Articular chondrocyte of knee joint (primary cell): ENCODE results near the gene MED1. TPM values are rescaled to one million over a fixed set of nuclear protein-coding genes. Genes with fewer than 3 reads are reported as not detected.

Source experiments
- total RNA-seq: library from RNA; depleted of rRNA; stranded (reverse); fragments of >200 nt; gene quantifications from 2 replicates; pipeline ENCODE4 v1.2.3, GENCODE V29; 2012

The MED1 gene
- 26.9 and 28.9 TPM in 2 replicates for total RNA-seq

GRCh38 chr17:39450847-39451581 lies at the start of gene MED1:
TSS of gene MED1 (minus strand) at chr17:39451263. CDS start at chr17:39451062, 201 bp downstream.

GRCh38 chr17:39461113-39461925 lies 10.3 kb upstream of the MED1 start, which contains the start of gene CDK12:
TSS of gene CDK12 (plus strand) at chr17:39461486. CDS start at chr17:39462072, 586 bp downstream.

GRCh38 chr17:39401412-39402243 lies 49.4 kb downstream of the MED1 start, which contains the start of gene FBXL20:
TSS of gene FBXL20 (minus strand) at chr17:39401626. CDS start at chr17:39401402, 224 bp downstream.

Other genes with a start within 250 kb of the MED1 start
- gene STAC2, start 225.3 kb downstream of the MED1 start, total RNA-seq = 0.32 and 1.0 TPM in 2 replicates
- 21.7 and 22.7 TPM in 2 replicates for gene FBXL20, start 49.6 kb downstream of the MED1 start, total RNA-seq
- gene CDK12, start 10.2 kb upstream of the MED1 start, total RNA-seq = 47.2 and 49.0 TPM in 2 replicates
- gene NEUROD2, start 156.7 kb upstream of the MED1 start, total RNA-seq = not detected in 2 replicates
- gene PPP1R1B, start 175.7 kb upstream of the MED1 start, total RNA-seq = not detected in 2 replicates
- gene STARD3, start 185.9 kb upstream of the MED1 start, total RNA-seq = 23.0 and 25.1 TPM in 2 replicates
- 0.26 and 0.32 TPM in 2 replicates for gene TCAP, start 214.1 kb upstream of the MED1 start, total RNA-seq
- gene PNMT, start 217.2 kb upstream of the MED1 start, total RNA-seq = not detected in 2 replicates
- 11.4 and 13.1 TPM in 2 replicates for gene PGAP3, start 236.8 kb upstream of the MED1 start, total RNA-seq
- 41.0 and 44.4 TPM in 2 replicates for gene ERBB2, start 248.8 kb upstream of the MED1 start, total RNA-seq